IMR-90 (cell line): ENCODE data around the gene ZNF608. TPM values are rescaled to one million over a fixed set of nuclear protein-coding genes. Genes with fewer than 3 reads are reported as not detected.

ENCODE experiments used
- ATAC-seq: fragments of 200-7000 bp; cut with Tn5 transposase; 2 replicates; pipeline ENCODE4 v1.9.1; 2020; ENCODE audit warnings: low read depth, mild to moderate bottlenecking, moderate library complexity
- BruUV-seq: library from RNA; stranded (reverse); fragments of 400-500 nt; replicated peaks from 2 replicates; lab custom pipeline; 2021; lab: Mats Ljungman, UMichigan
- CTCF ChIA-PET: fragments of 300-600 bp; formaldehyde crosslinking; extraction: SDS; loops from one replicate; lab custom pipeline; 2021; ENCODE audit warnings: antibody characterized with exemption; lab: Yijun Ruan, JAX
- POLR2A ChIA-PET: fragments of 300-600 bp; sonication (Branson Sonifier 250); formaldehyde crosslinking; loops from one replicate; lab custom pipeline; 2022; ENCODE audit warnings: antibody characterized with exemption; ENCODE audit not compliant: unreplicated experiment; lab: Charles Lee
- DNase-seq: peaks from one replicate; pipeline ENCODE4 v3.0.0; 2013
- H2AFZ ChIP-seq: replicated peaks from 2 replicates; pipeline ENCODE3; 2013; ENCODE audit warnings: low read length, mild to moderate bottlenecking; ENCODE audit not compliant: poor library complexity
- H2AK5ac ChIP-seq: 2 replicates; pipeline ENCODE4 v1.6.1; 2013; ENCODE audit warnings: low read depth, low read length, inconsistent platforms
- H2AK9ac ChIP-seq: replicated peaks from 2 replicates; pipeline ENCODE3; 2013; ENCODE audit warnings: mild to moderate bottlenecking, low read depth, low read length, moderate library complexity; ENCODE audit not compliant: poor library complexity
- H2BK120ac ChIP-seq: 2 replicates; pipeline ENCODE4 v1.6.1; 2013; ENCODE audit warnings: low read depth, low read length, inconsistent platforms
- H2BK15ac ChIP-seq: 3 replicates; pipeline ENCODE4 v1.6.1; 2013; ENCODE audit warnings: low read depth, low read length, inconsistent platforms
- H2BK20ac ChIP-seq: 2 replicates; pipeline ENCODE4 v1.6.1; 2013; ENCODE audit warnings: low read depth, mild to moderate bottlenecking, inconsistent platforms, low read length, moderate library complexity
- H2BK5ac ChIP-seq: 2 replicates; pipeline ENCODE4 v1.6.1; 2013; ENCODE audit warnings: mild to moderate bottlenecking, low read depth, low read length, inconsistent platforms; ENCODE audit not compliant: poor library complexity, severe bottlenecking
- H3K14ac ChIP-seq: replicated peaks from 2 replicates; pipeline ENCODE4 v1.6.1; 2013; ENCODE audit warnings: low read depth, low read length, inconsistent platforms
- H3K18ac ChIP-seq: 2 replicates; pipeline ENCODE4 v1.6.1; 2013; ENCODE audit warnings: low read depth, low read length, control low read depth
- H3K23ac ChIP-seq: 2 replicates; pipeline ENCODE4 v1.6.1; 2013; ENCODE audit warnings: low read depth, low read length, inconsistent platforms
- H3K27ac ChIP-seq: 2 replicates; pipeline ENCODE4 v1.5.1; 2013; ENCODE audit warnings: mild to moderate bottlenecking, control low read depth, low read length; ENCODE audit not compliant: insufficient read depth
- H3K27me3 ChIP-seq: 2 replicates; pipeline ENCODE4 v1.6.1; 2013; ENCODE audit warnings: low read length; ENCODE audit not compliant: control insufficient read depth, insufficient read depth
- H3K36me3 ChIP-seq: 2 replicates; pipeline ENCODE4 v1.6.1; 2013; ENCODE audit warnings: low read length, mixed read lengths; ENCODE audit not compliant: control insufficient read depth, insufficient read depth
- H3K4ac ChIP-seq: 2 replicates; pipeline ENCODE4 v1.6.1; 2013; ENCODE audit warnings: low read depth, low read length, inconsistent platforms
- H3K4me1 ChIP-seq: 2 replicates; pipeline ENCODE4 v1.6.1; 2013; ENCODE audit warnings: low read length, mixed read lengths; ENCODE audit not compliant: control insufficient read depth, insufficient read depth
- H3K4me2 ChIP-seq: 2 replicates; pipeline ENCODE4 v1.6.1; 2013; ENCODE audit warnings: low read depth, mild to moderate bottlenecking, control low read depth, low read length, moderate library complexity
- H3K4me3 ChIP-seq: 2 replicates; pipeline ENCODE4 v1.5.1; 2013; ENCODE audit warnings: low read depth, mild to moderate bottlenecking, control low read depth, low read length, moderate library complexity; ENCODE audit not compliant: insufficient read depth
- H3K56ac ChIP-seq: 2 replicates; pipeline ENCODE4 v1.6.1; 2013; ENCODE audit warnings: low read length, inconsistent platforms; ENCODE audit not compliant: insufficient read depth; ENCODE audit errors: extremely low read depth
- H3K79me1 ChIP-seq, 2 experiments: 2 replicates each; pipeline ENCODE4 v1.6.1; 2013; ENCODE audit warnings: low read length in 2 of 2, inconsistent platforms in 1 of 2, low read depth in 1 of 2
- H3K9ac ChIP-seq: 2 replicates; pipeline ENCODE4 v1.6.1; 2013; ENCODE audit warnings: low read depth, low read length, control low read depth
- H3K9me1 ChIP-seq: 2 replicates; pipeline ENCODE4 v1.6.1; 2013; ENCODE audit warnings: low read length, inconsistent platforms; ENCODE audit not compliant: insufficient read depth
- H3K9me3 ChIP-seq: 2 replicates; pipeline ENCODE4 v1.6.1; 2013; ENCODE audit warnings: low read length; ENCODE audit not compliant: control insufficient read depth, insufficient read depth
- H4K20me1 ChIP-seq: 2 replicates; pipeline ENCODE4 v1.6.1; 2013; ENCODE audit warnings: low read length, inconsistent platforms; ENCODE audit not compliant: insufficient read depth
- H4K5ac ChIP-seq: 2 replicates; pipeline ENCODE4 v1.6.1; 2013; ENCODE audit warnings: mild to moderate bottlenecking, low read depth, low read length, control low read depth
- H4K8ac ChIP-seq, 2 experiments: 2 replicates each; pipeline ENCODE4 v1.6.1; 2013; ENCODE audit warnings: low read depth in 2 of 2, low read length in 2 of 2, control low read depth in 1 of 2, inconsistent platforms in 1 of 2
- H4K91ac ChIP-seq: 2 replicates; pipeline ENCODE4 v1.6.1; 2013; ENCODE audit warnings: low read depth, low read length, inconsistent platforms; ENCODE audit not compliant: insufficient read depth
- BHLHE40 ChIP-seq: fragments of 150-350 bp; IDR thresholded peaks from 2 replicates; pipeline ENCODE4 v1.6.1; 2016; ENCODE audit warnings: mild to moderate bottlenecking, low read depth, low read length
- CEBPB ChIP-seq: IDR thresholded peaks from 2 replicates; pipeline ENCODE4 v1.6.1; 2012; ENCODE audit warnings: low read depth, low read length, improper control_type of control experiment
- CHD1 ChIP-seq: IDR thresholded peaks from 2 replicates; pipeline ENCODE4 v1.6.1; 2012; ENCODE audit warnings: low read depth, low read length, improper control_type of control experiment
- FOS ChIP-seq: fragments of 150-350 bp; IDR thresholded peaks from 2 replicates; pipeline ENCODE4 v1.6.1; 2016; ENCODE audit warnings: low read depth, low read length
- MAFK ChIP-seq: IDR thresholded peaks from 2 replicates; pipeline ENCODE4 v1.6.1; 2012; ENCODE audit warnings: low read depth, low read length, improper control_type of control experiment
- MAZ ChIP-seq: IDR thresholded peaks from 2 replicates; pipeline ENCODE4 v1.6.1; 2012; ENCODE audit warnings: low read depth, mild to moderate bottlenecking, low read length, improper control_type of control experiment, moderate library complexity, borderline replicate concordance
- MXI1 ChIP-seq: IDR thresholded peaks from 2 replicates; pipeline ENCODE4 v1.6.1; 2012; ENCODE audit warnings: low read depth, mild to moderate bottlenecking, low read length, moderate library complexity, borderline replicate concordance
- NFE2L2 ChIP-seq: fragments of 150-350 bp; IDR thresholded peaks from 2 replicates; pipeline ENCODE4 v1.6.1; 2016; ENCODE audit warnings: low read depth, mild to moderate bottlenecking, low read length
- RAD21 ChIP-seq: IDR thresholded peaks from 2 replicates; pipeline ENCODE4 v1.6.1; 2012; ENCODE audit warnings: low read length, improper control_type of control experiment
- RCOR1 ChIP-seq: IDR thresholded peaks from 2 replicates; pipeline ENCODE4 v1.6.1; 2012; ENCODE audit warnings: mild to moderate bottlenecking, low read length, improper control_type of control experiment; ENCODE audit not compliant: insufficient replicate concordance
- RFX5 ChIP-seq: IDR thresholded peaks from 2 replicates; pipeline ENCODE4 v1.8.0; 2012; ENCODE audit warnings: low read depth, mild to moderate bottlenecking, low read length, moderate library complexity
- SMC3 ChIP-seq: fragments of 150-350 bp; IDR thresholded peaks from 2 replicates; pipeline ENCODE4 v1.6.1; 2016; ENCODE audit warnings: low read depth, mild to moderate bottlenecking, antibody characterized with exemption, low read length, moderate library complexity
- WGBS, 2 experiments: methylation state at CpG; one replicate each; pipeline versions ENCODE4 v1.1.5 to v1.1.7; 2013; ENCODE audit warnings: missing lambda C conversion rate in 2 of 2; ENCODE audit not compliant: insufficient read length in 1 of 2; ENCODE audit errors: extremely low coverage in 2 of 2; 5-methylcytosine and 5-hydroxymethylcytosine counted together
- dilution Hi-C: fragments of 300-500 bp; cut with HindIII; formaldehyde crosslinking; loops from one replicate; pipeline ENCODE4 v1.14.3; 2018; ENCODE audit warnings: low sequenced_read_pairs; ENCODE audit not compliant: unreplicated experiment
- in situ Hi-C: fragments of 300-500 bp; cut with MboI; formaldehyde crosslinking; loops from 3 replicates; pipeline ENCODE4 v1.14.3; 2019; ENCODE audit warnings: low sequenced_read_pairs, inconsistent platforms, mixed read lengths
- intact Hi-C: fragments of 100-400 bp; cut with micrococcal nuclease; formaldehyde crosslinking; loops from 2 replicates; pipeline ENCODE4 v1.10.0; 2022
- polyA plus RNA-seq, 3 experiments: library from polyadenylated mRNA; depleted of rRNA; stranded (reverse); fragments of >200 nt; gene quantifications; 2 replicates each; pipeline ENCODE4 v1.2.3, GENCODE V29; 2012; ENCODE audit warnings: low replicate concordance in 1 of 3
- total RNA-seq: library from RNA; depleted of rRNA; stranded (reverse); fragments of >200 nt; gene quantifications from 2 replicates; pipeline ENCODE4 v1.2.3, GENCODE V29; 2012
- TF ChIP-seq, protein P1 (sequence below): fragments of 150-350 bp; IDR thresholded peaks from 2 replicates; pipeline ENCODE4 v1.6.1; 2016; ENCODE audit warnings: low read depth, mild to moderate bottlenecking, low read length, moderate library complexity, borderline replicate concordance
- TF ChIP-seq, protein P2 (sequence below): conservative IDR thresholded peaks from 2 replicates; pipeline ENCODE4 v1.5.1; 2012; ENCODE audit warnings: mild to moderate bottlenecking, low read depth, low read length, improper control_type of control experiment

ZNF608 gene
- total and polyA plus RNA-seq, 2 of the 4 experiments (the other 2 are of a cell fraction) = 9.8 to 15.1 TPM

DNA sequence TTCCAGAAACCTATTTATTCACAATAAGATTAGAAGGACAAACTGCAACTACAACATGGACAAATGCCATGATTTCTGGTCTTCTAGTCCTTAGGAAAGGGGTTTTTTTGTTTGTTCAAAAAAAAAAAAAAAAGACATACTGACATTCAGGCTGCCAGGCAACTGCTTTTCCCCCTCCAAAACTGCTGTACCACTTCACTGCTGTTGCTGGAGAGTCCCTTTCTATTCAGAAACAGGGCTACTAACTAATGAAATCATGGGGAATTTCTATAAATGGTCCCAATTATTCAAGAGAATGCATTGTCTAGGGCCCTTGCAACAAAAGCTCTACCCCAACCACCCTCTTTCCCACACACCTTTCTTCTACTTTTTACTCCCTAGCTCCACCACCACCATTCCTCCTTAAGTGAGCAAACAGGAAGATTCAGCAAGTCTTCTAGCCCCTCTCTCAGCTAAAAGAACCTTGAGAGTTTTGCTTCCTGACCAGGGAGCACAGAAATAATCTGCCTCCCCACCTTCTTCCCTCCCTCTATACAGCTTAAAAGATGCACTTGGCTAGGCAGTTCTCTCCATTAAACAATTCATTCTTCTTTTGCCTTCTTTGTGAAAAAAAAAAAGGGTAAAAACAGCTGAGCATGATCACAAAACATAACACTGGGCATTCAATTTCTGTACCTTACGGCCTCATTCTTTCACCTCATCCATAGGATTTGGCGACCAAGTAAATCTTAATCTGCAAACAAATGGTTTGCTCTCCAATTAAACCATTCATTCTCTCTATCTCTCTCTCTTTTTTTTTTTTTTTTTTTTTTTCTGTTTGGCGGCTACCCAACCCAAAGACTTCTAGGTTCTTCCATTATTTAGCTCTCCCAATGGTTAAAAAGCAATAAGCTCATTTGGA is 13.8 kb downstream of the ZNF608 start:
- Histone ChIP-seq H2BK120ac (no peak overlapping the region), H4K91ac (no peak overlapping the region; the same call in 1 of the 2 replicates), H3K79me1 (peaks cover 17 to 44% of the 10 kb centered on the region in 2 experiments), H3K14ac (peak overlapping the region; percentile 31; the same call in 1 of the 2 replicates), H3K56ac (no peak overlapping the region), H2AFZ (no peak overlapping the region), H2BK20ac (no peak overlapping the region; the same call in 1 of the 2 replicates), H3K4me2 (no peak overlapping the region), H2BK15ac (no peak overlapping the region), H3K9me3 (no peaks in the 10 kb centered on the region), H4K20me1 (peaks cover 3% of the 10 kb centered on the region; the same call in 1 of the 2 replicates), H3K9me1 (peaks cover 6% of the 10 kb centered on the region; the same call in 1 of the 2 replicates), H3K27ac (no peak overlapping the region), H2AK5ac (no peak overlapping the region), H4K8ac (no peak overlapping the region), H3K27me3 (no peaks in the 10 kb centered on the region; the same call in 1 of the 2 replicates), H3K4ac (no peak overlapping the region), H3K36me3 (peaks cover 3% of the 10 kb centered on the region; the same call in 1 of the 2 replicates), H3K9ac (no peak overlapping the region), H3K4me1 (peaks cover 13% of the 10 kb centered on the region), H3K4me3 (no peak overlapping the region), H3K18ac (peak overlapping the region; percentile 49), H2AK9ac (no peak overlapping the region), H4K5ac (peak overlapping the region; percentile 28; the same call in 1 of the 2 replicates), H2BK5ac (no peak overlapping the region), H3K23ac (0 out of 2 replicates have a peak overlapping the region, but pooled peaks have one; percentile 31)
- no TSS peak for BruUV-seq
- ChIA-PET POLR2A (no interaction called here), CTCF (interaction anchor here (0.7 kb wide), 1 partner anchor 19 kb away, joined by 4 read pairs; no protein-coding TSS in a partner anchor)
- ATAC-seq = no peak
- no CpG with 5 or more reads among the region's 3 CpGs for WGBS, 2 experiments
- TF ChIP-seq CEBPB (no peak), MAFK (no peak), RAD21 (no peak), MAZ (no peak), NFE2L2 (no peak), MXI1 (no peak), RCOR1 (no peak), SMC3 (no peak), RFX5 (no peak), BHLHE40 (no peak), CHD1 (no peak), FOS (no peak)
- TF ChIP-seq, protein P1, sequence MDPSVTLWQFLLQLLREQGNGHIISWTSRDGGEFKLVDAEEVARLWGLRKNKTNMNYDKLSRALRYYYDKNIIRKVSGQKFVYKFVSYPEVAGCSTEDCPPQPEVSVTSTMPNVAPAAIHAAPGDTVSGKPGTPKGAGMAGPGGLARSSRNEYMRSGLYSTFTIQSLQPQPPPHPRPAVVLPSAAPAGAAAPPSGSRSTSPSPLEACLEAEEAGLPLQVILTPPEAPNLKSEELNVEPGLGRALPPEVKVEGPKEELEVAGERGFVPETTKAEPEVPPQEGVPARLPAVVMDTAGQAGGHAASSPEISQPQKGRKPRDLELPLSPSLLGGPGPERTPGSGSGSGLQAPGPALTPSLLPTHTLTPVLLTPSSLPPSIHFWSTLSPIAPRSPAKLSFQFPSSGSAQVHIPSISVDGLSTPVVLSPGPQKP = no peak
- TF ChIP-seq, protein P2, sequence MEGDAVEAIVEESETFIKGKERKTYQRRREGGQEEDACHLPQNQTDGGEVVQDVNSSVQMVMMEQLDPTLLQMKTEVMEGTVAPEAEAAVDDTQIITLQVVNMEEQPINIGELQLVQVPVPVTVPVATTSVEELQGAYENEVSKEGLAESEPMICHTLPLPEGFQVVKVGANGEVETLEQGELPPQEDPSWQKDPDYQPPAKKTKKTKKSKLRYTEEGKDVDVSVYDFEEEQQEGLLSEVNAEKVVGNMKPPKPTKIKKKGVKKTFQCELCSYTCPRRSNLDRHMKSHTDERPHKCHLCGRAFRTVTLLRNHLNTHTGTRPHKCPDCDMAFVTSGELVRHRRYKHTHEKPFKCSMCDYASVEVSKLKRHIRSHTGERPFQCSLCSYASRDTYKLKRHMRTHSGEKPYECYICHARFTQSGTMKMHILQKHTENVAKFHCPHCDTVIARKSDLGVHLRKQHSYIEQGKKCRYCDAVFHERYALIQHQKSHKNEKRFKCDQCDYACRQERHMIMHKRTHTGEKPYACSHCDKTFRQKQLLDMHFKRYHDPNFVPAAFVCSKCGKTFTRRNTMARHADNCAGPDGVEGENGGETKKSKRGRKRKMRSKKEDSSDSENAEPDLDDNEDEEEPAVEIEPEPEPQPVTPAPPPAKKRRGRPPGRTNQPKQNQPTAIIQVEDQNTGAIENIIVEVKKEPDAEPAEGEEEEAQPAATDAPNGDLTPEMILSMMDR = no peak
- in situ Hi-C loops (loop anchor here (5.0 kb wide), 1 partner anchor 85 kb away; no protein-coding TSS in a partner anchor), intact Hi-C loops (loop anchor here (5.0 kb wide), 1 partner anchor 35 kb away; no protein-coding TSS in a partner anchor), dilution Hi-C loops (no loop called here)
- DNase-seq = no peak
